Right cardiac atrium (tissue), 5 donors: ENCODE data around the gene ZNF566. TPM values are rescaled to one million over a fixed set of nuclear protein-coding genes. Genes with fewer than 3 reads are reported as not detected.

Experiments used
- ATAC-seq, 2 donors: fragments of 200-7000 bp; cut with Tn5 transposase; one replicate each; pipeline versions ENCODE4 v1.8.0 to v1.9.1; 2020; ENCODE audit warnings: moderate library complexity in 2 of 2, mild to moderate bottlenecking in 1 of 2
- DNase-seq, 3 donors: peaks; one replicate each; pipeline ENCODE4 v3.0.0-alpha.2; 2020
- H3K27ac ChIP-seq: one replicate; pipeline ENCODE4 v1.5.1; 2013; ENCODE audit warnings: mild to moderate bottlenecking, low read length, control low read depth, moderate library complexity
- H3K27me3 ChIP-seq: one replicate; pipeline ENCODE4 v1.6.1; 2013; ENCODE audit not compliant: control insufficient read depth, insufficient read depth
- H3K4me1 ChIP-seq: one replicate; pipeline ENCODE4 v1.6.1; 2013; ENCODE audit warnings: low read length; ENCODE audit not compliant: control insufficient read depth, insufficient read depth
- H3K4me3 ChIP-seq: one replicate; pipeline ENCODE4 v1.5.1; 2013; ENCODE audit warnings: low read length, control low read depth
- H3K9me3 ChIP-seq: one replicate; pipeline ENCODE4 v1.6.1; 2013; ENCODE audit warnings: low read length; ENCODE audit not compliant: control insufficient read depth
- WGBS: extraction: QIAGEN DNeasy Blood & Tissue Kit; methylation state at CpG from one replicate; pipeline ENCODE4 v1.1.7; 2013; 5-methylcytosine and 5-hydroxymethylcytosine counted together
- intact Hi-C, 4 donors: fragments of 100-400 bp; cut with DNase I; formaldehyde crosslinking; loops; one replicate each; pipeline versions ENCODE4 v1.11.0 to v1.14.0; 2022 to 2023
- polyA plus RNA-seq: library from polyadenylated mRNA; stranded (reverse); fragments of 200-250 nt; gene quantifications from one replicate; pipeline ENCODE4 v1.2.3, GENCODE V29; 2013
- total RNA-seq, 4 donors: library from RNA; stranded (reverse); fragmentation: NEBNext Ultra II Directional; extraction: Animal tissue kit (Norgen Biotek cat#: 25700); gene quantifications; one replicate each; pipeline ENCODE4 v1.2.1, GENCODE V29; 2021
- donor health status: healthy with polysubstance abuse.
- donor health status: DM: no; HTN: yes; CAD: no.
- donor health status: DM: no; HTN: no; CAD: no.
- donor health status: DM: no; HTN: yes; CAD: no; lungs with severe emphysema.
- donor health status: DM: yes; HTN: yes; CAD: no.

Gene ZNF566
- total and polyA plus RNA-seq, 5 donors = 6.2 to 13.4 (median 13.2) TPM

GRCh38 chr19:36441339-36441738, 48.0 kb downstream of the ZNF566 start:
- Histone ChIP-seq H3K27me3 (no peaks in the 10 kb centered on the region), H3K27ac (no peak overlapping the region), H3K9me3 (peaks cover 2% of the 10 kb centered on the region), H3K4me3 (no peak overlapping the region), H3K4me1 (no peaks in the 10 kb centered on the region)
- WGBS = 76% methylated on average over 1 of the region's 1 CpG
- ATAC-seq (no peak), DNase-seq (no peak)
- intact Hi-C loops = no loop called here

DNA sequence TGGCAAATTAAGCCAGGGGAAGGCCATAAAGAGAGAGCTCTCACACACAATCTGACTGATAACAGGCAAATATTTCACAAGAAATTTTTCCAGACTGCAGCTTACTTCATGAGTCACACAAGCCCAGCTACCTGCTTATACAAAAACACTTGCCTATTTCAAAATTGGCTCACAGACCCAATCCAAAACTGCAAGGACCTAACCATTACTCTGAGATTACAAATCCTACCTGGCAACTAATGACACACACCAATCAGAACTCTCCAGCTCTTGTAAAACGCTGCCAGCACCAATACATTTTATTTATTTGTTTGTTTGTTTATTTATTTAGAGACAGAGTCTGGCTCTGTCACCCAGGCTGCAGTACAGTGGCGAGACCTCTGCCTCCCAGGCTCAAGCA, 52.8 kb downstream of the ZNF566 start:
- no peak overlapping the region for H3K4me3 ChIP-seq
- WGBS = 40% methylated on average over 2 of the region's 2 CpGs
- H3K9me3 ChIP-seq = peaks cover 2% of the 10 kb centered on the region
- H3K27ac ChIP-seq = no peak overlapping the region
- no peaks in the 10 kb centered on the region for H3K4me1 ChIP-seq
- intact Hi-C loops = no loop called here
- no peaks in the 10 kb centered on the region for H3K27me3 ChIP-seq
- DNase-seq (no peak), ATAC-seq (no peak)

GRCh38 chr19:36423925-36424324, 65.4 kb downstream of the ZNF566 start:
- H3K9me3 ChIP-seq = no peaks in the 10 kb centered on the region
- WGBS = 90% methylated on average over 4 of the region's 4 CpGs

DNA sequence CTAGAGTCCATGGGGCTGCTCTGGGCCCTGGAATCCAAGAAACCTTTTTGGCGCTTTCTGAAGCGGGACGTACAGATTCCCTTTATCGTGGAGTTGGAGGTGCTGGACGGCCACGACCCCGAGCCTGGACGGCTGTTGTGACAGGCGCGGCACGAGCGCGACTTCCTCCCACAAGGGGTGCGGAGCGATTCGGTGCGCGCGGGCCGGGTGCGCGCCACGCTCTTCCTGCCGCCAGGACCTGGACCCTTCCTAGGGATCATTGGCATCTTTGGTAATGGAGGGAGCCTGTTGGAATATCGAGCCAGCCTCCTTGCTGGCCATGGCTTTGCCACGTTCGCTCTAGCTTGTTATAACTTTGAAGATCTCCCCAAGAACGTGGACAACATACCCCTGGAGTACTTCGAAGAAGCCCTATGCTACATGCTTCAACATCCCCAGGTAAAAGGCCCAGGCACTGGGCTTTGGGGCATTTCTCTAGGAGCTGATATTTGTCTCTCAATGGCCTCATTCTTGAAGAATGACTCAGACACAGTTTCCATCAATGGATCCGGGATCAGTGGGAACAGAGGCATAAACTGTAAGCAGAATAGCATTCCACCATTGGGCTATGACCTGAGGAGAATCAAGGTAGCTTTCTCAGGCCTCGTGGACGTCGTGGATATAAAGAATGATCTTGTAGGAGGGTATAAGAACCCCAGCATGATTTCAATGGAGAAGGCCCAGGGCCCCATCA, 67.4 kb downstream of the ZNF566 start:
- no peaks in the 10 kb centered on the region for H3K9me3 ChIP-seq
- DNase-seq (peak in 1 of 3 donors; percentile 32), ATAC-seq (peak in 1 of 2 donors; percentile 31)
- peak overlapping the region; percentile 41 for H3K4me3 ChIP-seq
- intact Hi-C loops = no loop called here
- peaks cover 4% of the 10 kb centered on the region for H3K4me1 ChIP-seq
- H3K27ac ChIP-seq = no peak overlapping the region
- H3K27me3 ChIP-seq = no peaks in the 10 kb centered on the region
- WGBS = 21% methylated on average over 33 of the region's 33 CpGs

More at GRCh38 chr19:36423925-36424324, 65.4 kb downstream of the ZNF566 start:
- DNase-seq = no peak
- no peaks in the 10 kb centered on the region for H3K27me3 ChIP-seq
- no peak overlapping the region for H3K4me3 ChIP-seq
- no peaks in the 10 kb centered on the region for H3K4me1 ChIP-seq
- H3K27ac ChIP-seq = no peak overlapping the region
- intact Hi-C loops = no loop called here
- ATAC-seq = no peak

DNA sequence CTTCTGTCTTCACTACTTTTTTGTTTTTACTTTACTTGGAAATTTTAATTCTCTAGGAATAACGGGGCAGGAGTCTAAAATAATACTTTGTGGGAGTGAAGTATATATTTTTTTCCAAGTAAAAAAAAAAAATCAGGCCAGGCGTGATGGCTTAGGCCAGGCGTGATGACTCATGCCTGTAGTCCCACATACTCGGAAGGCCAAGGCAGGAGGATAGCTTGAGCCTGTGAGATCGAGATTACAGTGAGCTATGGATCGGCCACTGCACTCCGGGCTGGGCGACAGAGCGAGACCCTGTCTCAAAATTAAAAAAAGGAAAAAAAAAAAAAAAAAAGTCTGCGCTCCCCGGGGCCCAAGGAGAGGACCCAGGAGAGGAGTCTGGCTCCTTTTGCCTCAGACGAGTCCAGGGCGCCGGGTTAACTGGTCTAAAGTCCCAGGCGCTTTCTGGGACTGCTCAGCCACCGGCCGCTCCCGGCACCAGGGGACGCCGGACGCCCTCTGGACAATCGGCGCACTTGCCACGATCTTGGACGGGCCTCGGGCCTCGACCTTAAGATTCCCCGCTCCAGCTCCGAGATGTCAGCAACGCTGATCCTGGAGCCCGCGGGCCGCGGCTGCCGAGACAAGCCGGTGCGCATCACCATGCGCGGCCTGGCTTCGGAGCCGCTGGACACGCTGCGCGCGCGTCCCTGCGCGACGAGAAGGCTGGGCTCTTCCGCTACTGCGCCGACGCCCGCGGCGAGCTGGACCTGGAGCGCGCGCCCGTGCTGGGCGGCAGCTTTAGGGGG, 68.2 kb downstream of the ZNF566 start:
- Histone ChIP-seq H3K4me1 (peaks cover 4% of the 10 kb centered on the region), H3K9me3 (no peaks in the 10 kb centered on the region), H3K27me3 (no peaks in the 10 kb centered on the region), H3K4me3 (peak overlapping the region; percentile 41), H3K27ac (no peak overlapping the region)
- intact Hi-C loops = no loop called here
- WGBS = 6% methylated on average over 61 of the region's 61 CpGs
- peak; percentile 52 to 78 (median 75) for DNase-seq
- ATAC-seq = peak; percentile 69 to 80

DNA sequence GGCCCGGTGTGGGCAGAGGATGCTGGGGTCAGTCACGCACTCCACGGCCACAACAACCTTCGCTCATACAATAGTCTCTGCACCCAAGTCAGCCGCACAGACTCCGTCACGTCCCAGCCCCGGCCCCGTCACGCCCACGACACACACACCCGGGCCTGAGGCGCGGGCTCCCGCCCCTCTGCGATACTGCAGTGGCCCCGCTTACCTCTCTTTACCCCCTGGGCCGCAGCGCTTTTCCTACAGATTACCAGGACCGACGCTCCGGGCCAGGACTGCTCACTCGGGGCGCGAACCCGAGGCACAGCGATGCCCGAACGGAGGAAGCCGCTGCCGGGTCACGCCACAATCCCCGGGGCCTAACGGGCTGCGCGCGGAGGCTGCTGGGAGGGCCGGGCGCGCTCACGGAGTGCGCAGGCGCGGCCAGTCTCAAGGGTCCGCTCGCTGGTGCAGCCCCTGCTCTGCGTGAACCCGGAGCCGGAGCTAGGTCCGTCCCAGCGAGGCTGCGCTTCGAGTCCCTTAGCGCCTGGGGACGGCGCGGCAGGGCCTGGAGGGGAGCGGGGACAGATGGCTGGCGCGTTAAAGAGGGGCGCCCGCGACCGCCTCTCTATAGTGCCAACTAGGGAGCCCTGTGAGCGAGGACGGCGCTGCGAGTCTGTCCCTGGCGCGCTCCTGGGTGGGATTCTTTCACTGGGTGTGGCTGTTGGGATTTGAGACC, 70.9 kb downstream of the ZNF566 start, which contains the start of gene ZFP82:
TSS of gene ZFP82 (minus strand) at position 358 of the 715 bp plus-strand sequence. CDS start 8,855 bp downstream, outside the sequence.
- Histone ChIP-seq H3K27me3 (no peaks in the 10 kb centered on the region), H3K27ac (peak within 1 kb of the TSS; percentile 86), H3K4me1 (peaks cover 4% of the 10 kb centered on the region), H3K9me3 (no peaks in the 10 kb centered on the region), H3K4me3 (peak within 1 kb of the TSS; percentile 65)
- intact Hi-C loops = no loop called here
- DNase-seq = peak; percentile 87 to 95 (median 95)
- peak; percentile 97 to 98 for ATAC-seq
- WGBS = under 1% methylated on average over 70 of the region's 70 CpGs

DNA sequence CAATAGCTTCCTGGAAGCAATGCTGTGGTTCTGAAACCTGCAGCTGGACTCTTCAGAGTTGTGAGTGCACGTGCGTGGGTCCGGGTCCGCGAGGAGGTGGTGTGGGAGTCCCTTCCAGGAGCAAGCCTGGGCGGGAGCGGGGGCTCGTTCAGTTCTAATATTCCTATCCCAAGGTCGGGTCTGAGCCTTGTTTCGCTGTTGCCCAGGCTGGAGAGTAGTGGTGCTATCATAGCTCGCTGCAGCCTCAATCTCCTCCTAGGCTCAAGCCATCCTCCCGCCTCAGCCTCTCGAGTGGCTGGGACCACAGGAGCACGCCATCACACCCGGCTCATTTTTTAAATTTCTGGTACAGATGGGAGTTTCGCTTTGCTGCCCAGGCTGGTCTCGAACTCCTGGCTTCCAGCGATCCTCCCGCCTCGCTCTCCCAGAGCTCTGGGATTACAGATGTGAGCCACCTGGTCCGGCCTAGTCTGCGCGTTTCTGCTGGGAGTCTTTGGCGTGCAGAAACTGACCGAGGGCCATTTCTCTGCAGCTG, 71.5 kb downstream of the ZNF566 start:
- Histone ChIP-seq H3K4me1 (peaks cover 4% of the 10 kb centered on the region), H3K4me3 (peak overlapping the region; percentile 65), H3K9me3 (no peaks in the 10 kb centered on the region), H3K27me3 (no peaks in the 10 kb centered on the region), H3K27ac (peak overlapping the region; percentile 72)
- peak in 1 of 3 donors; percentile 41 for DNase-seq
- 17% methylated on average over 25 of the region's 25 CpGs for WGBS
- no peak for ATAC-seq
- intact Hi-C loops = no loop called here

DNA sequence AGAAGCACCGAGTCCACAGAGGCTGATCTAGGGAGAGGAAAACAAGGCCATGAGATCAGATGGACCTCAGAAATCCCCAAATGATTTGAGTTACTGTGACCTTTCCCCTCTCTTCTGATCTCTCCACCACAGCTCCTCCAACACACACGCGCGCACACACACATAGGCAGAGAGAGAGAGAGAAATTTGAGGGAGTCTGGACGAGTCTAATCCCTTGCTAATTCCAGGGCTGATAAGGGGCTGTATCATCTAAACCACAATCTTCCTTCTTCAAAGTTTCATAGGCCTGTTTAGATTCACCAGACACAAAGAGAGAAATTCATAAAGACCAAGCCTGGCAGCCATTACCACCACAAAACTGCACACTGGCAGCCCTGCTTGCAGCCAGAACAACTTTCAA, 79.5 kb downstream of the ZNF566 start:
- DNase-seq = no peak
- H3K27ac ChIP-seq = no peak overlapping the region
- WGBS = 84% methylated on average over 5 of the region's 5 CpGs
- H3K9me3 ChIP-seq = no peaks in the 10 kb centered on the region
- H3K4me3 ChIP-seq = no peak overlapping the region
- no peaks in the 10 kb centered on the region for H3K27me3 ChIP-seq
- no peak for ATAC-seq
- H3K4me1 ChIP-seq = no peaks in the 10 kb centered on the region
- intact Hi-C loops = no loop called here

DNA sequence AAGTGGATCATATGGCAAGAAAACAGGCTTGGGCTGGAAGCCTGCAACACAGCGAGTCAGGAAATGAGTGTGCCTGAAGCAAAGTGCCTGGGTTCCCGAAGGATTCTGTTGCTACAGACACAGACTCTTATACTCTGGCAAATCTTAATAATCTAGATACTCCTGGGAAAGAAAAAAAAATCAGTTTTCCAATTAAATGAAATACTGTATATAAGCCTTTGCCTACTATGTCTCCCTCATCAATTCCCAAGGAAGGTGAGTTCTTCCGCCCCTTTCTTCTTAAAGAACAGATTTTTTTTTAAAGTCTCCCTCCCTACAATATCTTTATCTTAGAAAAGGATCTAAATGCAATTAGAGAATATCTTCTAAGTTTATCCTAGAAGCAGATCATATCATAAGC, 81.3 kb downstream of the ZNF566 start:
- Histone ChIP-seq H3K27me3 (no peaks in the 10 kb centered on the region), H3K4me1 (no peaks in the 10 kb centered on the region), H3K27ac (no peak overlapping the region), H3K4me3 (no peak overlapping the region), H3K9me3 (no peaks in the 10 kb centered on the region)
- WGBS = 91% methylated on average over 3 of the region's 3 CpGs
- DNase-seq = no peak
- ATAC-seq = no peak
- intact Hi-C loops = no loop called here

DNA sequence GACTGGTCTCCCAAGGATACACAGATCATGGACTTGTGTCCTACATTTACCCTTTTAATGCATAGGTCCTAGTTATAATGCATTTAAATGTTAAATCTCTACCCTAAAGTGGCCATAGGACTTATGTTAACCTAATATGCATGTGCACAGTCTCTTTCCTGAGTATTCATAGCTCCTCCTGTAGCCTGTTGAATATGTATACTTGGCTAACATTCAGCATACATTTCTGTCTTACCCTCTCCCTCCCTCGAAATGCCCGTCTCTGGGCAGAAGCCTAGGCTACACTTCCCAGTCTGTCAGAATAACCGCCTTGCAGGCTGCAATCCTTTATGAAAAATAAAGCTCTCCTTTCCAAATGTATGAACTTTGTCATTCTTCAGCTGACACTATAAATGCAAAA, 84.9 kb downstream of the ZNF566 start:
- no peaks in the 10 kb centered on the region for H3K27me3 ChIP-seq
- no peaks in the 10 kb centered on the region for H3K4me1 ChIP-seq
- no peaks in the 10 kb centered on the region for H3K9me3 ChIP-seq
- intact Hi-C loops = no loop called here
- WGBS = over 99% methylated on average over 3 of the region's 3 CpGs
- ATAC-seq (no peak), DNase-seq (no peak)
- no peak overlapping the region for H3K4me3 ChIP-seq
- H3K27ac ChIP-seq = no peak overlapping the region
